Caki2 (cell line): ENCODE measurements around the gene PNRC2. TPM values are rescaled to one million over a fixed set of nuclear protein-coding genes. Genes with fewer than 3 reads are reported as not detected.

ENCODE experiments used
- DNase-seq: peaks from one replicate; pipeline ENCODE4 v3.0.0-alpha.2; 2015; ENCODE audit warnings: low read depth
- in situ Hi-C: cut with HindIII; loops from 2 replicates; pipeline ENCODE4 v1.10.0; 2016; ENCODE audit warnings: low sequenced_read_pairs, low pct_unique_long_range_greater_than_20kb, mixed read lengths
- total RNA-seq: library from RNA; depleted of rRNA; stranded (reverse); fragments of >200 nt; shearing (Covaris generic); gene quantifications from 2 replicates; pipeline ENCODE4 v1.2.3, GENCODE V29; 2014; ENCODE audit warnings: low replicate concordance; rRNA removed

PNRC2 gene, protein sequence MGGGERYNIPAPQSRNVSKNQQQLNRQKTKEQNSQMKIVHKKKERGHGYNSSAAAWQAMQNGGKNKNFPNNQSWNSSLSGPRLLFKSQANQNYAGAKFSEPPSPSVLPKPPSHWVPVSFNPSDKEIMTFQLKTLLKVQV
- total RNA-seq, result 22.0 and 48.8 TPM in 2 replicates

DNA sequence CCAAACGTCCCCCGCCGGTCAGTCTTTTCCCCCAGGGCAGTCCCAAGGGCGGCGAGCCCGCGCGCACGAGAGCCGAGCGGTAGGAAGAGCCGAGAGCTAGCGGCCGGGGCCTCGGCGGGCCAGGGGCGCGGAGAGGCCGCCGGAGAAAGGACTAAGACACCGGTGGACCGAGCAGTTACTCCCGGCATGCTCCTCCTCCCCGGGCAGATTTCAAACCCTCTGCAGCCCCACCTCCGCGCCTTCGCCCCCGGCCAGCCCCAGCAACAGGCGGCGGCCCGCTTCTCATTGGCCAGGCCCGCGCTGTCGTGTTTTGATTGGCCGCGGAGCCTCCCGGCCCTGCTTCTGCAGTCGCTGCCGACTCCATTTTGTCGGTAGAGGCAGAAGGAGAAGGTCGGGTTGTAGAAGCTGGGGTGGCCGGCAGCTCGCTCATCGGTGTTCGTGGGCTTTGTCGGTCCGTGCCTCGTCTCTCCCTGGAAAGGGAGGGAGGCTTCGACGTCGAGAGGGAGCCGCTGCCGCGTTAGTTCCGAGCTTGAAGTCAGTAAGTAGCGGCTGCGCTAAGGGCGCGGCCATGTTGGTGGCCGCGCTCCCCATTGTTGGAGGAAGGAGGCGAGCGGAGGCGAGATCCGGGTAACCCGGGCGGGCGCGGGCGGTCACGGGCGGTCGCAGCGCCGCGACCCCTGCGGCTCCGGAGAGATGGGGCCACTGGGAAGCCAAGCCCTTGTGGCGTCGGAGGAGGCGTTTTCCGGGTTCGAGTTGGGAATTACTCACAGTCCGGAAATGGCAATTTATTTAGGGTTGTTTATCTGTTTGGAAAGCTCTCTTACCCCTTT lies at the start of gene PNRC2:
PNRC2 (plus strand) TSS at position 368 of the 830 bp plus-strand sequence. CDS start 1,630 bp downstream, outside the sequence.
- DNase-seq, result peak; percentile 96
- in situ Hi-C loops, result no loop called here

- in situ Hi-C loops, result no loop called here
- no peak for DNase-seq
Measured at GRCh38 chr1:23910144-23910543, 49.5 kb upstream of the PNRC2 start.

- DNase-seq, result no peak
- in situ Hi-C loops, result no loop called here
Measured at GRCh38 chr1:23910553-23911246, 48.9 kb upstream of the PNRC2 start.

DNA sequence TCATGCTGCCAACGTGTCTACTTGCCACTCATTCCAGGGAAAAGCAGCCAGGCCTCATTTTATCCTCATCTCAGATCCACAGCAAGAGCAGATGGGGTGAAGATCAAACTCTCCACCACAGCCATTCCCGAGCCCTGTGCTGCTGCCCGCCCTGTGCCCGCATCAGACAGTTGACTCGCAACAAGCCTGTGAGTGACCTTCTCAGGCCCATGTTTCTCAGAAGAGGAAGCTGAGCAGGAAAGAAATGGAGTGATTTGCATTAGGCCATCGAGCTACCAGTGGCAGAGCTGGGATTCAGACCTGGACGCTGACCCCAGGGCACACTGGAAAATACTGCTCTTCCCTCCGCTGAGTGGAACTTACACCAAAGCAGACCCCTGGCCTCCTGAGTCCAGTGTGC lies 47.7 kb upstream of the PNRC2 start:
- in situ Hi-C loops, result no loop called here
- DNase-seq, result no peak

DNA sequence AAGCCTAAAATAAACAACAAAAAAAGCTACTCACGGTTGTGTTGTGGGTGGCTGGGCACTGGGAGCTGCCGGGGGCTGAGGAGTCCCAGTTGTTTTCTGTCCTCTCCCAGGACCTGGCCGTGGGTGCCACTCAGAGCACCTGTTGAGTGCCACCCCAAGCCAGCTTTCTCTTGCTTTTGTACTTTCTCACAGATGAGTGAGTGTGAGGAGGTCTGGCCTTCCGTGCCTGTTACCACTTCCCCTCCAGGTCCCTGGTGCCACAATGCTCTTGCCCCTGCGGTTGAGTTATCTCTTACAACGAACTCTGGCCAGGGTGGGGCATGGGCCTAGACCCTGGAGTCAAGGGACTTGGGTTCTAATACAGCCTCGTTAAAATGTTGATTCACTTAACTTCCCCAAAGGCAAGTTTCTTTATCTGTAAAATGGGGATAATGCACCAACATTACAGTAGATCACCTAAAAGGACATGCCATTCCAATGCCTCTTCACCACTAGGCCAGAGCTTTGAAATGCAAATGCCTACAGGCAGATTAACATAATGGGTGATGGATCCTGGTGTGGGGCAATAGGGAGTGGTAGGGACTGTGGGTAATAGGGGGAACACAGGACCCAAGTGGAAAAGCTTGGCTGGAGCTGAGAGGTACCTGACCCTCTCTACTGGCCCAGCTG lies 46.3 kb upstream of the PNRC2 start, which contains the start of gene CNR2:
CNR2 (minus strand) TSS at position 151 of the 669 bp plus-strand sequence. CDS start 37,745 bp downstream, outside the sequence.
- in situ Hi-C loops, result no loop called here
- no peak for DNase-seq

GRCh38 chr1:23914921-23915320 lies 44.7 kb upstream of the PNRC2 start:
- no peak for DNase-seq
- in situ Hi-C loops, result no loop called here

DNA sequence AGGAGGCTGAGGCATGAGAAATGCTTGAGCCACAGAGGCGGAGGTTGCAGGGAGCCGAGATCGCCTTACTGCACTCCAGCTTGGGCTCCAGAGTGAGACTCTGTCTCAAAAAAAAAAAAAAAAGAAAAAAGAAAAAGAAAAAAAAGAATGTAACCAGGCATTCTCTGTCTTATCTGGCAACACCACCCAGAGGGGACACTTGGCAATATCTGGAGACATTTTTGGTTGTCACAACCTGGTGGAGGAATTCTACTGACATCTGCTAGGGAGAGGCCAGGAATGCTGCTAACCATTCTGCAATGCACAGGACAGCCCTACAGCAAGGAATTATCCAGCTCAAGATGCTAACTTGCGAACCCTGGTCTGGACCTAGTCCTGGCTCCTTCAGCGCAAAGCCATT lies 44.2 kb upstream of the PNRC2 start:
- DNase-seq, result no peak
- in situ Hi-C loops, result no loop called here

DNA sequence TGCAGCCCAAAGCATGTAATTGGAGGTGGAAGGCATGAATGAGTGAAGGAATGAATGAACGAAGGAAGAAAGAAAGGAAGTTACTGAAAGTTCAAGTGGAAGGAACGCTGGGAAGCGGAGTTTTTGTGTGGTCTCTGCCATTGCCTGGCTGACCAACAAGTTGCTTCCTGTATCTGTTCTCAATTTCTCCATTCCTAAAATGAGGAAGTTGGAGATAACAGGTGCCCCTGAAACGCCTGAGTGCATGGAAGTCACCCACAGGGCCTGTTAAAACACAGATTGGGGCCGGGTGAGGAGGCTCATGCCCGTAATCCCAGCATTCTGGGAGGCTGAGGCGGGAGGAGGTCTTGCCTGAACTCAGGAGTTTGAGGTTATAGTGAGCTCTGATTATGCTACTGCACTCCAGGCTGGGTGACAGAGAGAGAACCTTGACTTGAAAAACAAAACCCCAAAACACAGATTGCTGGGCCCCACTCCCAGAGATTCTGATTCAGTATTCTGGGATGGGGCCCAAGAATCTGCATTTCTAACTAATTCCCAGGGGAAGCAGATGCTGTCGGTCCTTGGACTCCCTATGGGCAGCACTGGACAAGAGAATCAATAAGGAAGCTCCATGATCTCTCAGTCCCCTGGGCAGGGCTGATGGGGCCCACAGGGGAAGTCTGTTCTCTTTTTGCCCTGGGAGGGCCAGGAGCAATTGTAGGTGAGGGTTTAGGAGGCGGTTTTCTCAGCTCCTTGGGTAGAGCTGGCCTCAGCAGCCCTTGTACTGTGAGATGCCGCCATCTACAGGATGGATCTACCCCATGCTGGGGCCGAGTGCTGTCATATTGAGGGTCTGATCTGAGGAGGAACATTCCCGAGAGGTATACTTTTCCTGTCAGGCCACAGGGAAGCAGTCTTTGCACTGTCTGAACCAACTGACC lies 43.2 kb upstream of the PNRC2 start:
- in situ Hi-C loops, result no loop called here
- peak; percentile 80 for DNase-seq

DNA sequence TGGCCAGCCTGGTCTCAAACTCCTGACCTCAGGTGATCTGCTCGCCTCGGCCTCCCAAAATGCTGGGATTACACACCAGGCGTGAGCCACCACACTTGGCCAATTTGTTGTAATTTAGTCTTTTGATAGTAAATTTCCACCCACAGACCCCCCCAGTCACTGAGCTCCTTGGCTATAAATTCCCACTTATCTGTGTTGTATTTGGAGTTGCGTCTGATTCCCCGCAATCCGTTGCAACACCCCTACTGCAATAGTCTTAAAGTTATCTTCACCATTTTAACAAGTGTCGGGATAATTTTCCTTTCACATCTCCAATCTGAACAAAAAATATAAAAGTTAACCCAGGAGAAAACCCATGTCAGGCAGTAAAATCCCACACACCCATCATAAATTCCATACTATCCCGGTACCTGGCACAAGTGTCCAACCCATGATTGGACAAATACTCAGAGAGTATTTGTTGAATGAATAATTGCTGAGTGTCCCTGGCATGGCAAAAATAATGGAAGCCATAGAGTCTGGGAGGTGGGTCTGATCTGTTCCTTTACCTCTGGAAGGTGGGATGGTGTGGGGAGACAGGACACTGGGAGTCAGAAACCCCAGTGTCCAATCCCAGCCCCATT lies 37.2 kb upstream of the PNRC2 start:
- no peak for DNase-seq
- in situ Hi-C loops, result no loop called here

DNA sequence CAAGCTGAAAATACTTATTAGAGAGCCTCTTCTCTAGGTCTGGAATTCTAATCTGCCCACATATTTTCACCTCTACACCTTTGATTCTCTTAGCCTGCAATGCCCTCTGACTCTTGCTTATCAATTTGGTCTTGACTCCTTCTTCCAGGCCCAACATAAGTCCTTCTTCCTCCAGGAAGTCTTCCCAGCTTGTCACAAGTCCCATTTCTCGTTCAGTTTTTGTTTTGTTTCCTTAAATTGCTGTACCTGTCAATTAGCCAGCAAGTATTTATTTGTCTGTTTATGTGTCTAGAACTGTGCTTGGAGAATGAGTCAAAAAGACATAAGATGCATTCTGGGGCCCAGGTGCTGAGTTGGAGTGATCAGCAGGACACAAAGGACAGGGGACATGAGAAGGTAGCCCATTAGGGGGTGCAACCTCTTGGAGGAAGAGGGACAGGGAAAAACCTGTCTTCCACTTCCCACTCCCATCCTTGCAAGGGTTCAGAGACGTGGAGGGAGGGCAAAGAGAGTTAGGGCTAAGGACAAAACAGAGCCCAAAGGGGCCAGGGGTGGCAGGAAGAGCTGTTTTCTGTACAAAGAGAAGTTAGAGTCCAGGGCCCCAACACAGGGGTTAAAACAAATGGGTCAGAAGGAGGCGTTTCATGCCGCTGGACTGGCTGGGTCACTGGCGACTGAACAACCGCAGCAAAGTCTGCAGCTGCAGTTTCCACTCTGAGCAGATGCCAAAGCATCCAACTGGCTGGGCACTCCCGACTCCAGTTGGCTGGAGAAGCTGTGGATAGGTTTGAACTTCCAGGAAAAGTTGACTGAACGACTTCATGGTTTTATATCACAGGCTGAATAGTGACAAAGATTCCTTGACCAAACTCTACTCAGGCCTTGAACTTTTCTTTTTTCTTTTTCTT lies 35.8 kb upstream of the PNRC2 start:
- no peak for DNase-seq
- in situ Hi-C loops, result no loop called here

GRCh38 chr1:23924601-23925000 lies 35.0 kb upstream of the PNRC2 start:
- no peak for DNase-seq

GRCh38 chr1:23925279-23925678 lies 34.3 kb upstream of the PNRC2 start:
- in situ Hi-C loops, result no loop called here

More at GRCh38 chr1:23924601-23925000, 35.0 kb upstream of the PNRC2 start:
- in situ Hi-C loops, result no loop called here

DNA sequence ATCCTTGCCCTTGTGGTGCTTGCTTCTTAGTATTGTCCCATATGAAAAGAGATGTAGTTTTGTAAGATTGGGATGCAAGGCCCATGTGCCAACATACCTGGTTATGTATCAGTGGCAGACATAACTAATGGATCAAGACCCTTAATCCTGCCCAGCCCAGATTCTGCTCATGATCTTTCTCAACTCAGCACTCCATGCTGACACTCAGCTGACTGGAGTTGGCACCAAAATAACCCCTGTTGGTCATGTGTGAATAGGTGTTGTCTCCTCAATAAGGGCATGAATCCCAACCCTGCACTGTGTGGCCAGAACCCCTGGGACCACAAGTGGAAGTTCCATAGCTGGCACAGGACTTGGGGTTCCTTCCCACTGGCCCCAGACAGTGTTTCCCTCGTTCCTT lies 32.5 kb upstream of the PNRC2 start:
- in situ Hi-C loops, result no loop called here
- no peak for DNase-seq

More at GRCh38 chr1:23925279-23925678, 34.3 kb upstream of the PNRC2 start:
- no peak for DNase-seq

GRCh38 chr1:23928789-23929188 lies 30.8 kb upstream of the PNRC2 start:
- in situ Hi-C loops, result no loop called here
- DNase-seq, result no peak

DNA sequence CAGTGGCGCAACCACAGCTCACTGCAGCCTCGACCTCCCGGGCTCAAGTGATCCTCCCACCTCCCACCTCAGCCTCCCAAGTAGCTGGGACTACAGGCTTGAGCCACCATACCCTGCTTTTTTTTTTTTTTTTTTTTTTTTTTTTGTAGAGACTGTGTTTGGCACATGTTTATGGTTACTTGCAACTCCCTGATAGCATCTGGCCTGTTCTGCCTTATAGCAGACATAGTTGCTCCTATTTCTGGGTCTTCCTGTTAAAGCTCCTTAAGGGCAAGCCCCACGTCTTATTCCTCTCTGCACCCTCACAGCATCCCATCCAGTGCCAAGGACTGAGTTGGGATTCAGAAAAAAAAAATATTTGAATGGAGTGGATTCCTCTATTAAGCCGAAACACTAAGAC lies 29.4 kb upstream of the PNRC2 start:
- DNase-seq, result no peak
- in situ Hi-C loops, result no loop called here

DNA sequence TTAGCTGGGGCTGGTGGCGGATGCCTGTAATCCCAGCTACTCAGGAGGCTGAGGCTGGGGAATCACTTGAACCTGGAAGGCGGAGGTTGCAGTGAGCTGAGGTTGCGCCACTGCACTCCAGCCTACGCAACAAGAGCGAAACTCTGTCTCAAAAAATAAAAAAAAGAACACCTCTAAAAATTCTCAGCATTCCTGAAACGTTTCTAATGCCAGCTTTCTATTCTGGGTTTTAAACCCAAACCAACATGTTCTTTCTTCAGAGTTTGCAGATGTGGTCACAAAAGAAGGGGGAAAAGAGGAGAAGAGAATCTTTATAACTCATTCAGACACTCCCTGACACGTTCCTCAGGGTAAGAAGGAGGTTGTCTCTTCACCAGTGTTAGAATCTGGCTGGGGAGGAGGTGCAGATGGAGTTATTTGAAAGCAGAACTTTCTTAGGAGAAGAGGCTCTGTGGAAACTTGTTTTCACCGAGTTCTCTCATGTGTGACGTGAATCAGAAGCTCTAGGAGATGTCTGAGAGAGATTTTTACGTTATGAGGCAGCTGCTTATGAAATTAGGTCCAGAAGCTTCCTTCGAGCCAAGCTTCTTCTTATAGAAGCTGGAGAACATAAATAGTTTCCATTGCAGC lies 28.7 kb upstream of the PNRC2 start:
- peak; percentile 79 for DNase-seq
- in situ Hi-C loops, result no loop called here
